B cell (primary cell): ENCODE measurements around the gene RAB6C.
"Not testable (repeated sequence)": the region's sequence is repeated elsewhere in the genome, so short reads cannot be mapped to it uniquely, and the experiment has no call there.

Source experiments
- CTCF ChIP-seq: fragments of 200-600 bp; IDR thresholded peaks from one replicate; pipeline ENCODE4 v1.8.0; 2022; ENCODE audit warnings: antibody characterized with exemption, mild to moderate bottlenecking
- EZH2 ChIP-seq: IDR thresholded peaks from 2 replicates; pipeline ENCODE4 v1.6.1; 2012; ENCODE audit warnings: borderline replicate concordance, low read depth, mild to moderate bottlenecking, moderate library complexity, low read length; ENCODE audit not compliant: insufficient read depth, poor library complexity, severe bottlenecking

GRCh38 chr2:129938850-129939471 is 40.5 kb upstream of the RAB6C start:
- not testable (repeated sequence) for TF ChIP-seq CTCF, EZH2
